Left lung (tissue), 10 donors: ENCODE measurements around the gene ZNF154. TPM values are rescaled to one million over a fixed set of nuclear protein-coding genes. Genes with fewer than 3 reads are reported as not detected.

ENCODE experiments used
- ATAC-seq: fragments of 200-7000 bp; cut with Tn5 transposase; one replicate; pipeline ENCODE4 v1.9.1; 2020; ENCODE audit warnings: moderate library complexity
- DNase-seq, 4 donors: peaks; one replicate each; pipeline ENCODE4 v3.0.0-alpha.2; 2013 to 2020
- H3K27ac ChIP-seq, 2 donors: fragments of 200-600 bp; sonication (generic) in 1 of 2; one replicate each; pipeline versions ENCODE4 v1.5.0 to v1.8.0; 2020 to 2021
- H3K27me3 ChIP-seq, 2 donors: fragments of 200-600 bp; sonication (generic) in 1 of 2; one replicate each; pipeline versions ENCODE4 v1.5.0 to v1.8.0; 2020 to 2021
- H3K36me3 ChIP-seq, 2 donors: fragments of 200-600 bp; sonication (generic) in 1 of 2; one replicate each; pipeline versions ENCODE4 v1.5.0 to v1.8.0; 2020 to 2021
- H3K4me1 ChIP-seq, 2 donors: fragments of 200-600 bp; one replicate each; pipeline ENCODE4 v1.8.0; 2021
- H3K4me3 ChIP-seq, 2 donors: fragments of 200-600 bp; sonication (generic) in 1 of 2; one replicate each; pipeline versions ENCODE4 v1.5.0 to v1.8.0; 2020 to 2021; ENCODE audit warnings: mild to moderate bottlenecking in 1 of 2
- H3K9me3 ChIP-seq, 2 donors: fragments of 200-600 bp; sonication (generic) in 1 of 2; one replicate each; pipeline versions ENCODE4 v1.5.0 to v1.8.0; 2020 to 2021
- intact Hi-C, 2 donors: fragments of 100-400 bp; cut with DNase I; formaldehyde crosslinking; loops; one replicate each; pipeline versions ENCODE4 v1.11.2 to v1.14.2; 2022
- polyA plus RNA-seq, 6 donors: library from polyadenylated mRNA; unstranded; fragments of 120-200 nt; gene quantifications; one replicate each; pipeline ENCODE4 v1.2.1, GENCODE V29; 2013; ENCODE audit not compliant: insufficient read length in 6 of 6
- total RNA-seq, 2 donors: library from RNA; stranded (reverse); fragmentation: NEBNext Ultra II Directional; extraction: Animal tissue kit (Norgen Biotek cat#: 25700); gene quantifications; one replicate each; pipeline ENCODE4 v1.2.1, GENCODE V29; 2021
- TF ChIP-seq, protein P1 (sequence below), 2 donors: fragments of 200-600 bp; sonication (generic) in 1 of 2; IDR thresholded peaks; one replicate each; pipeline versions ENCODE4 v1.5.0 to v1.8.0; 2021; ENCODE audit warnings: antibody characterized with exemption in 2 of 2
- donor health status: DM: no; HTN: yes; CAD: no.
- donor health status: DM: no; HTN: no; CAD: no.

The ZNF154 gene
- total and polyA plus RNA-seq, 8 donors = 7.0 to 49.0 (median 41.4) TPM

GRCh38 chr19:57686727-57687126 lies 22.3 kb downstream of the ZNF154 start:
- intact Hi-C loops = no loop called here

GRCh38 chr19:57682226-57682766 lies 26.7 kb downstream of the ZNF154 start:
- H3K27me3 ChIP-seq = no peaks in the 10 kb centered on the region
- DNase-seq (no peak), ATAC-seq (no peak)
- H3K4me3 ChIP-seq = peak overlapping the region; percentile 90 to 94
- TF ChIP-seq, protein P1, sequence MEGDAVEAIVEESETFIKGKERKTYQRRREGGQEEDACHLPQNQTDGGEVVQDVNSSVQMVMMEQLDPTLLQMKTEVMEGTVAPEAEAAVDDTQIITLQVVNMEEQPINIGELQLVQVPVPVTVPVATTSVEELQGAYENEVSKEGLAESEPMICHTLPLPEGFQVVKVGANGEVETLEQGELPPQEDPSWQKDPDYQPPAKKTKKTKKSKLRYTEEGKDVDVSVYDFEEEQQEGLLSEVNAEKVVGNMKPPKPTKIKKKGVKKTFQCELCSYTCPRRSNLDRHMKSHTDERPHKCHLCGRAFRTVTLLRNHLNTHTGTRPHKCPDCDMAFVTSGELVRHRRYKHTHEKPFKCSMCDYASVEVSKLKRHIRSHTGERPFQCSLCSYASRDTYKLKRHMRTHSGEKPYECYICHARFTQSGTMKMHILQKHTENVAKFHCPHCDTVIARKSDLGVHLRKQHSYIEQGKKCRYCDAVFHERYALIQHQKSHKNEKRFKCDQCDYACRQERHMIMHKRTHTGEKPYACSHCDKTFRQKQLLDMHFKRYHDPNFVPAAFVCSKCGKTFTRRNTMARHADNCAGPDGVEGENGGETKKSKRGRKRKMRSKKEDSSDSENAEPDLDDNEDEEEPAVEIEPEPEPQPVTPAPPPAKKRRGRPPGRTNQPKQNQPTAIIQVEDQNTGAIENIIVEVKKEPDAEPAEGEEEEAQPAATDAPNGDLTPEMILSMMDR (IDR thresholded peaks at IDR 0.05) = no peak
- peaks cover 0 to 39% of the 10 kb centered on the region in 2 donors for H3K36me3 ChIP-seq
- intact Hi-C loops = no loop called here
- H3K27ac ChIP-seq = peak overlapping the region in 1 of 2 donors; percentile 54
- H3K4me1 ChIP-seq = peaks cover 10 to 18% of the 10 kb centered on the region in 2 donors
- H3K9me3 ChIP-seq = peaks cover under 1 to 63% of the 10 kb centered on the region in 2 donors

More at GRCh38 chr19:57686727-57687126, 22.3 kb downstream of the ZNF154 start:
- Histone ChIP-seq H3K9me3 (peaks cover 8 to 90% of the 10 kb centered on the region in 2 donors), H3K36me3 (peaks cover 0 to 72% of the 10 kb centered on the region in 2 donors), H3K4me3 (no peak overlapping the region), H3K27ac (no peak overlapping the region), H3K27me3 (no peaks in the 10 kb centered on the region), H3K4me1 (peaks cover 10 to 13% of the 10 kb centered on the region in 2 donors)
- DNase-seq (no peak), ATAC-seq (no peak)
- TF ChIP-seq, protein P1 (IDR thresholded peaks at IDR 0.05) = no peak

DNA sequence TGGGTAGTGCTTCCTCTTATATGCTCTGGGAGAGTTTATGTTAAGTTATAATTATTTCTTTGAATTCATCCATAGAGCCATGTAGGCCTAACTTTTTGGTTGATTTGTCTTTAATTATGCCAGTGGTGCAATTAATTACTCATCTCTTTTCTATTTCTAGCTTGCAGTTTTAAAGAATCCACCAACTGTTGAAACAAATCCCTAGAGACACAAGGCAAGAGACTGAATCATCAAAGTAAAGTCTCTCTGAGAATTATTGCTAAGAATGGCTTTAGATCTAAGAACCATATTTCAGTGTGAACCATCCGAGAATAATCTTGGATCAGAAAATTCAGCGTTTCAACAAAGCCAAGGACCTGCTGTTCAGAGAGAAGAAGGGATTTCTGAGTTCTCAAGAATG lies 33.1 kb downstream of the ZNF154 start:
- TF ChIP-seq, protein P1 (IDR thresholded peaks at IDR 0.05) = no peak
- ATAC-seq = no peak
- intact Hi-C loops = no loop called here
- Histone ChIP-seq H3K4me1 (no peaks in the 10 kb centered on the region), H3K36me3 (no peaks in the 10 kb centered on the region), H3K4me3 (no peak overlapping the region), H3K27ac (no peak overlapping the region), H3K27me3 (peaks cover 0 to 4% of the 10 kb centered on the region in 2 donors), H3K9me3 (peaks cover 0 to 27% of the 10 kb centered on the region in 2 donors)
- no peak for DNase-seq

DNA sequence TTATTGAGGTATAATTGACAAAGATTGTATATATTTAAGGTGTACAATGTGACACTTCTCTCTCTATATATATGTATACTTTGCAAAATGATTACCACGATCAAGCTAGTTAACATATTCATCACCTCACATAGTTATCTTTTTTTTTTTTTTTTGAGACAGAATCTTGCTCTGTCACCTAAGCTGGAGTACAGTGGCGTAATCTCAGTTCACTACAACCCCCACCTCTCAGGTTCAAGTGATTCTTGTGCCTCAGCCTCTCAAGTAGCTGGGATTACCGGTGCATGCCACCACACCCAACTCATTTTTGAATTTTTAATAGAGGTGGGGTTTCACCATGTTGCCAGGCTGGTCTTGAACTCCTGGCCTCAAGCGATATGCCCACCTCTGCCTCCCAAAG lies 36.5 kb downstream of the ZNF154 start:
- TF ChIP-seq, protein P1 (IDR thresholded peaks at IDR 0.05) = no peak
- intact Hi-C loops = no loop called here
- Histone ChIP-seq H3K9me3 (peaks cover 0 to 16% of the 10 kb centered on the region in 2 donors), H3K27ac (no peak overlapping the region), H3K4me1 (no peaks in the 10 kb centered on the region), H3K36me3 (no peaks in the 10 kb centered on the region), H3K27me3 (peaks cover 0 to 4% of the 10 kb centered on the region in 2 donors), H3K4me3 (no peak overlapping the region)
- DNase-seq = no peak
- ATAC-seq = no peak

- H3K9me3 ChIP-seq = peaks cover 0 to 12% of the 10 kb centered on the region in 2 donors
- TF ChIP-seq, protein P1 (IDR thresholded peaks at IDR 0.05) = no peak
Observed at GRCh38 chr19:57671124-57671895, 37.7 kb downstream of the ZNF154 start.

More at GRCh38 chr19:57671124-57671895, 37.7 kb downstream of the ZNF154 start:
- Histone ChIP-seq H3K4me1 (no peaks in the 10 kb centered on the region), H3K27me3 (peaks cover 0 to 5% of the 10 kb centered on the region in 2 donors), H3K27ac (no peak overlapping the region), H3K4me3 (no peak overlapping the region), H3K36me3 (no peaks in the 10 kb centered on the region)
- DNase-seq = no peak
- ATAC-seq = no peak
- intact Hi-C loops = no loop called here
